ENCODE measurements around the gene PLEKHO2. TPM values are rescaled to one million over a fixed set of nuclear protein-coding genes. Genes with fewer than 3 reads are reported as not detected.
A peak's percentile ranks its signal among the peaks of the same experiment; 100 is the strongest.

Gene PLEKHO2
- total and polyA plus RNA-seq, 2 donors (not counting 3 experiments of a cell fraction or from before 2014, with no cell fraction given), result 21.9 to 24.9 TPM

- Histone ChIP-seq H3K27me3 (ENCODE audit: control insufficient read depth in 2 of 2, insufficient read depth in 2 of 2, low read length in 2 of 2) (no peaks in the 10 kb centered on the region), H3K9me3 (replicated peaks; ENCODE audit: control insufficient read depth, insufficient read depth, low read length) (no peaks in the 10 kb centered on the region), H3K9ac (replicated peaks; ENCODE audit: extremely low read depth, insufficient read depth, low read length) (peak within 1 kb of the TSS; percentile 51), H3K36me3 (ENCODE audit: control insufficient read depth in 2 of 2, extremely low read depth in 1 of 2, insufficient read depth in 2 of 2, low read length in 2 of 2) (no peaks in the 10 kb centered on the region), H3K4me2 (ENCODE audit: insufficient read depth, low read length) (peak within 1 kb of the TSS; percentile 98), H4K20me1 (replicated peaks; ENCODE audit: control insufficient read depth, extremely low read depth, insufficient read depth, low read length) (no peaks in the 10 kb centered on the region), H3K79me2 (ENCODE audit: control insufficient read depth, insufficient read depth, low read length) (peaks cover 10% of the 10 kb centered on the region), H3K9me1 (replicated peaks; ENCODE audit: control insufficient read depth, extremely low read depth, insufficient read depth, low read length) (no peaks in the 10 kb centered on the region), H3K4me1 (ENCODE audit: control insufficient read depth, extremely low read depth, insufficient read depth, low read length) (peaks cover 15% of the 10 kb centered on the region), H3K4me3 (replicated peaks in 1 of 3; ENCODE audit: insufficient read depth in 1 of 3, low read depth in 1 of 3, low read length in 3 of 3) (peak within 1 kb of the TSS; percentile 46 to 84 (median 73)), H3K27ac (ENCODE audit: insufficient read depth, low read depth, low read length) (peak within 1 kb of the TSS; percentile 48), H2AFZ (ENCODE audit: low read depth, low read length) (peak within 1 kb of the TSS; percentile 99)
- peak in 1 of 2 donors; percentile 4 for TF ChIP-seq CTCF (IDR thresholded peaks at IDR 0.05; ENCODE audit: extremely low read depth in 1 of 2, insufficient read depth in 1 of 2, low read depth in 1 of 2, low read length in 2 of 2)
- TF ChIP-seq JUN (IDR thresholded peaks at IDR 0.05; ENCODE audit: borderline replicate concordance, insufficient read depth, insufficient read length, low read depth), result no peak
- TF ChIP-seq EZH2 (IDR thresholded peaks at IDR 0.05; ENCODE audit: borderline replicate concordance, low read depth, low read length, severe bottlenecking), result no peak
- TF ChIP-seq FOS (IDR thresholded peaks at IDR 0.05; ENCODE audit: borderline replicate concordance, insufficient read depth, low read length), result no peak
- peak; percentile 41 for TF ChIP-seq MYC (IDR thresholded peaks at IDR 0.05; ENCODE audit: low read depth, low read length)
- no peak for TF ChIP-seq MAX (IDR thresholded peaks at IDR 0.05; ENCODE audit: insufficient read depth, insufficient read length)
- peak; percentile 90 for TF ChIP-seq POLR2AphosphoS5 (IDR thresholded peaks at IDR 0.05; ENCODE audit: insufficient read depth, low read depth, low read length)
- no peak for TF ChIP-seq GATA2 (IDR thresholded peaks at IDR 0.05; ENCODE audit: insufficient read depth, insufficient read length, low read depth, low read length)
- TF ChIP-seq POLR2A (IDR thresholded peaks at IDR 0.05; ENCODE audit: low read depth, low read length), result peak; percentile 67
- ChIA-PET POLR2A (interaction anchor here (0.6 to 1.1 kb wide), 5 partner anchors 10 to 91 kb away, joined by 3 to 8 read pairs (median 6); no protein-coding TSS in a partner anchor), CTCF (interaction anchor here (0.7 to 2.0 kb wide), 6 partner anchors 10 to 98 kb away, joined by 3 to 9 read pairs (median 4); no protein-coding TSS in a partner anchor)
- intact Hi-C loops (cut with micrococcal nuclease), result loop anchor here (1.0 kb wide), 1 partner anchor 16 kb away; the partner anchor contains the start of gene PLEKHO2
- TSS peak; percentile 67 for BruUV-seq (replicated peaks)
- peak; percentile 97 for DNase-seq (ENCODE audit: low read depth, low spot score)
- peak; percentile 100 for FAIRE-seq
- dilution Hi-C loops (cut with MboI; ENCODE audit: extremely low pct_ligation_motif_present, low sequenced_read_pairs), result no loop called here
Measured at GRCh38 chr15:64825431-64826294, 16.1 kb upstream of the PLEKHO2 start, which contains the start of gene PIF1. PIF1 (minus strand) TSS chr15:64825647; CDS start chr15:64824335, 1,312 bp downstream.
